Measurements from ENCODE around the gene CNTN5. TPM values are rescaled to one million over a fixed set of nuclear protein-coding genes. Genes with fewer than 3 reads are reported as not detected.

CNTN5 gene
- total RNA-seq: under 1 TPM in 1 of 4 donors, not detected in 3; 0.16 TPM

DNA sequence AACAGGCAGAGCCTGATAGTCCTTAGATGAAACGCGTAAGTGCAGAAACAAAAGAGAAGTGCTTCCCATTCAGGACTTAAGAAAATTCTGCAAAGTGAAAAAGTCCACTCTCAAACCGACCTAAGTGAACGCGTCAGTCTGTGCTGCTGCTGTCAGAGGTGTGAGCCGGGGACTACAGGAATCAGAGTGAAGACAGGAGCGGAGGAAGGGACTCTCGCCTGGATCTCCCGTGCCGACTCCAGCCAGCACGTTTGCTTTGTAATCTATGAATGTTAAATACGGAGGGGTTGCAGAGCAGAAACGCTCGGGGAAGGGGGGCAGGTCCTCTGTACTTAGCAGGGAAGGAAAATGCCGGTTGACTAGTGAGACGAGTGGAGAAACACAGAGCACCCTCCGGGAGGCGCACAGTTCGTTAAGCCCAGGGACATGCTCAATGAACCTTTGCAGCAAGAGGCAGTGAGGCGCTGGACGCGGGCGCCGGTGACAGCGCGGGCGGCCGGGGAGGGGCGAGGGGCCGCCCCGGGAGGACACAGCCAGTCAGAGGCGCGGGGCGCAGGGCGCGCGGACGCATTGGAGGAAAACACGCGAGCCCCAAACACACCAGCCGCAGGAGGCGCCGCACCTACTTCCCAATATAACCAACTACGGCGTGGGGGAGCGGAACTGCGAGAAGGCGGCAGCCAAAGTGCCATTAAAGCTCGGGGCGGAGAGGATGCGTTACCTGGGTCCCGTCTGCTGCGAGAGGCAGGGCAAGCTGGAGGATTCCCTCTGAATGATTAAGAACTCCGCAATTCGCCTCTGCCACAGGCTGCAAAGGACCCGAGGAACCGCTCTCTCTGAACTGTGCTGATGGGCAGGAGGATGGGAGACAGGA lies at the start of gene CNTN5:
Gene CNTN5, plus strand, starts transcription at position 598 of the 874 bp plus-strand sequence.
- in situ Hi-C loops (cut with MboI; ENCODE audit: low sequenced_read_pairs in 4 of 4): no loop called here
- peak in 1 of 2 donors; percentile 47 for ATAC-seq
- intact Hi-C loops (cut with DNase I; ENCODE audit: low total_unique reads): no loop called here

GRCh38 chr11:98979205-98979604 lies 41.5 kb upstream of the CNTN5 start:
- Histone ChIP-seq H3K9me3 (no peaks in the 10 kb centered on the region), H3K4me1 (no peaks in the 10 kb centered on the region), H3K27me3 (no peaks in the 10 kb centered on the region), H3K36me3 (no peaks in the 10 kb centered on the region), H3K4me3 (no peak overlapping the region), H3K27ac (no peak overlapping the region)
- TF ChIP-seq, protein P1, sequence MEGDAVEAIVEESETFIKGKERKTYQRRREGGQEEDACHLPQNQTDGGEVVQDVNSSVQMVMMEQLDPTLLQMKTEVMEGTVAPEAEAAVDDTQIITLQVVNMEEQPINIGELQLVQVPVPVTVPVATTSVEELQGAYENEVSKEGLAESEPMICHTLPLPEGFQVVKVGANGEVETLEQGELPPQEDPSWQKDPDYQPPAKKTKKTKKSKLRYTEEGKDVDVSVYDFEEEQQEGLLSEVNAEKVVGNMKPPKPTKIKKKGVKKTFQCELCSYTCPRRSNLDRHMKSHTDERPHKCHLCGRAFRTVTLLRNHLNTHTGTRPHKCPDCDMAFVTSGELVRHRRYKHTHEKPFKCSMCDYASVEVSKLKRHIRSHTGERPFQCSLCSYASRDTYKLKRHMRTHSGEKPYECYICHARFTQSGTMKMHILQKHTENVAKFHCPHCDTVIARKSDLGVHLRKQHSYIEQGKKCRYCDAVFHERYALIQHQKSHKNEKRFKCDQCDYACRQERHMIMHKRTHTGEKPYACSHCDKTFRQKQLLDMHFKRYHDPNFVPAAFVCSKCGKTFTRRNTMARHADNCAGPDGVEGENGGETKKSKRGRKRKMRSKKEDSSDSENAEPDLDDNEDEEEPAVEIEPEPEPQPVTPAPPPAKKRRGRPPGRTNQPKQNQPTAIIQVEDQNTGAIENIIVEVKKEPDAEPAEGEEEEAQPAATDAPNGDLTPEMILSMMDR (IDR thresholded peaks at IDR 0.05 in 4 of 5, conservative IDR thresholded peaks at IDR 0.05 in 1 of 5): no peak
- TF ChIP-seq POLR2A (IDR thresholded peaks at IDR 0.05): no peak
- no peak for ATAC-seq
- in situ Hi-C loops (cut with MboI; ENCODE audit: low sequenced_read_pairs in 4 of 4): no loop called here
- DNase-seq: no peak
- intact Hi-C loops (cut with DNase I; ENCODE audit: low total_unique reads): no loop called here

More for the DNA sequence above, at the start of gene CNTN5:
- peaks cover 0 to 3% of the 10 kb centered on the region in 2 donors for H3K4me1 ChIP-seq
- TF ChIP-seq POLR2A (IDR thresholded peaks at IDR 0.05): no peak
- TF ChIP-seq, protein P1 (IDR thresholded peaks at IDR 0.05 in 4 of 5, conservative IDR thresholded peaks at IDR 0.05 in 1 of 5): no peak
- no peaks in the 10 kb centered on the region for H3K36me3 ChIP-seq
- no peaks in the 10 kb centered on the region for H3K9me3 ChIP-seq
- no peak within 1 kb of the TSS for H3K27ac ChIP-seq
- peak in 1 of 2 donors; percentile 10 for DNase-seq
- peak within 1 kb of the TSS; percentile 15 to 42 (median 28) for H3K4me3 ChIP-seq
- H3K27me3 ChIP-seq: peaks cover 19 to 25% (median 21%) of the 10 kb centered on the region in 3 donors

DNA sequence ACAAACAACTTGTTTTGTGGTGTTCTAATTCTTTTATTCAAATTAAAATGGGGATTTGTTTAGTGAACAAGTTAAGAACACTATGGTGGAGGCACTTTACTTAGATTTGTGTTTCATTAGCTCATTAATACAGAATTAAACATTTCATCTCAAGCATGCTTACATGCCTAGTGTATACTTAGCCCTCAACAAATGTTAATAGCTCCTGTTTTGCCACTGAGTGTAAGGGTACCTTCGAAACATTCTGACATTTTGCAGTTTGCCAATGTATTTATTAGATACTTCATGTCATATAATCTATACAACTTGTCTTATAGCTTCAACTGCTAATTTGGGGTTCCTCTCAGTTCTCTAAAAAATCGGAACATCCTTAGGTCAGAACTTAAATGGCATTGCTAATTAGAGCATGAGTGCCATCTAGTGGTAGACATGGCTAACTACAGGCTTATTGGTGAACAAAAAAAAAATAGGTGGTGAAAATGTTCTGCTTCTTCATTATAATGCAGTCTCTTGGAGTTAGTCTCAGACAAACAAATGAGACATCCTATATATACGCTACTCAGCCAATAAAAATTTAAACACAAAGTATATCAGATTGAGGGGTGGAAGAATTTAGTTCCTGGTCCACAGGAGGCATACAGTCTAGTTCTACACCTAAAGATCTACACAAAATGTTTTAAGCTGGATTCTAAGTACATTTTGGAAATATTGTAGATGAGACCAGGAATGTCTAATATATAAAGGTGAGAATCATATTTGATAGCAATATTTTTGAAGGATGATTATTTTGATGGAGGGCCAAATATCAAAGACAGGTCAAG lies 4.9 kb upstream of the CNTN5 start:
- peaks cover 0 to 3% of the 10 kb centered on the region in 2 donors for H3K4me1 ChIP-seq
- H3K27me3 ChIP-seq: peaks cover 11 to 16% (median 13%) of the 10 kb centered on the region in 3 donors
- no peak for ATAC-seq
- no peak overlapping the region for H3K4me3 ChIP-seq
- DNase-seq: no peak
- in situ Hi-C loops (cut with MboI; ENCODE audit: low sequenced_read_pairs in 4 of 4) (no loop called here), intact Hi-C loops (cut with DNase I; ENCODE audit: low total_unique reads) (no loop called here)
- H3K9me3 ChIP-seq: no peaks in the 10 kb centered on the region
- H3K36me3 ChIP-seq: no peaks in the 10 kb centered on the region
- no peak overlapping the region for H3K27ac ChIP-seq
- no peak for TF ChIP-seq POLR2A (IDR thresholded peaks at IDR 0.05)
- TF ChIP-seq, protein P1 (IDR thresholded peaks at IDR 0.05 in 4 of 5, conservative IDR thresholded peaks at IDR 0.05 in 1 of 5): peak; percentile 27 to 82 (median 55)

DNA sequence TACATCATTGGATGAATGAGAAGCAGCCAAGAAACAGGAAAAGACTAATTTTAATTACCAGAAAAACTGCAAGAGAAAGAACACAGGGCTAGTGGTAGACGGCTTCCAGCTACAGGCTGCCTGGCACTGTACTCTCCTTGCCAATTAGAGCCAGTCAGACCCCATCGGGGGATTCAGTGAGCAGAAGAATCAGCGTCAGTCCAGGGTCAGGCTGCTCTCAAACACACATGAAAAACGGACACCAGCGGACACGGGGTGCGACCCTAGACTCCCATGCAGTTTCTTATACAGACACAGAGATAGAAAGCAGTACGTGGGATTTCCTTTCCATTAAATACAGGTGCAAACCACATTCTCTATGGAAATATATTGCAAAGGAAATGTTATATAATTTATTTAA lies 1.1 kb upstream of the CNTN5 start:
- in situ Hi-C loops (cut with MboI; ENCODE audit: low sequenced_read_pairs in 4 of 4) (no loop called here), intact Hi-C loops (cut with DNase I; ENCODE audit: low total_unique reads) (no loop called here)
- DNase-seq: no peak
- H3K4me3 ChIP-seq: peak overlapping the region in 1 of 4 donors; percentile 7
- no peak overlapping the region for H3K27ac ChIP-seq
- peaks cover 19 to 25% (median 21%) of the 10 kb centered on the region in 3 donors for H3K27me3 ChIP-seq
- no peak for TF ChIP-seq POLR2A (IDR thresholded peaks at IDR 0.05)
- TF ChIP-seq, protein P1 (IDR thresholded peaks at IDR 0.05 in 4 of 5, conservative IDR thresholded peaks at IDR 0.05 in 1 of 5): no peak
- H3K9me3 ChIP-seq: no peaks in the 10 kb centered on the region
- no peaks in the 10 kb centered on the region for H3K36me3 ChIP-seq
- H3K4me1 ChIP-seq: peaks cover 0 to 3% of the 10 kb centered on the region in 2 donors
- ATAC-seq: no peak

Data from gastrocnemius medialis (tissue), 4 donors.